ENCODE measurements around the gene TBC1D17.

Gene TBC1D17

GRCh38 chr19:49912965-49913685, 35.6 kb downstream of the TBC1D17 start:
- H3K27ac ChIP-seq, result no peak overlapping the region
- no peak for TF ChIP-seq ZFX (IDR thresholded peaks at IDR 0.05; ENCODE audit: borderline replicate concordance)
- TF ChIP-seq CTCF (IDR thresholded peaks at IDR 0.05), result no peak

GRCh38 chr19:49913720-49914119, 36.2 kb downstream of the TBC1D17 start:
- TF ChIP-seq ZFX (IDR thresholded peaks at IDR 0.05; ENCODE audit: borderline replicate concordance) (no peak), CTCF (IDR thresholded peaks at IDR 0.05) (no peak)
- H3K27ac ChIP-seq, result no peak overlapping the region

- TF ChIP-seq ZFX (IDR thresholded peaks at IDR 0.05; ENCODE audit: borderline replicate concordance), result no peak
- TF ChIP-seq CTCF (IDR thresholded peaks at IDR 0.05), result peak; percentile 5; the same call in 1 of the 2 replicates
- no peak overlapping the region for H3K27ac ChIP-seq
Measured at GRCh38 chr19:49915271-49915670, 37.8 kb downstream of the TBC1D17 start.

GRCh38 chr19:49916839-49917733, 39.6 kb downstream of the TBC1D17 start:
- TF ChIP-seq ZFX (IDR thresholded peaks at IDR 0.05; ENCODE audit: borderline replicate concordance), result no peak
- TF ChIP-seq CTCF (IDR thresholded peaks at IDR 0.05), result peak; percentile 14; the same call in 1 of the 2 replicates
- H3K27ac ChIP-seq, result no peak overlapping the region

- H3K27ac ChIP-seq, result no peak overlapping the region
- no peak for TF ChIP-seq CTCF (IDR thresholded peaks at IDR 0.05)
- TF ChIP-seq ZFX (IDR thresholded peaks at IDR 0.05; ENCODE audit: borderline replicate concordance), result no peak
Measured at GRCh38 chr19:49918089-49918488, 40.6 kb downstream of the TBC1D17 start.

GRCh38 chr19:49920624-49921363, 43.3 kb downstream of the TBC1D17 start:
- H3K27ac ChIP-seq, result no peak overlapping the region
- TF ChIP-seq ZFX (IDR thresholded peaks at IDR 0.05; ENCODE audit: borderline replicate concordance), result no peak
- TF ChIP-seq CTCF (IDR thresholded peaks at IDR 0.05), result no peak
